WI38 (cell line): Measurements from ENCODE around the gene ARHGAP24.

Experiments
- H3K4me3 ChIP-seq: 2 replicates; pipeline ENCODE4 v1.5.1; 2011; ENCODE audit warnings: low read depth, mild to moderate bottlenecking, control low read depth, low read length
- CTCF ChIP-seq: IDR thresholded peaks from 2 replicates; pipeline ENCODE4 v1.5.1; 2012; ENCODE audit warnings: low read depth, mild to moderate bottlenecking, control low read depth, low read length

ARHGAP24 gene

GRCh38 chr4:85821688-85822455, 346.9 kb downstream of the ARHGAP24 start:
- H3K4me3 ChIP-seq, result no peak overlapping the region
- no peak for TF ChIP-seq CTCF

- no peak overlapping the region for H3K4me3 ChIP-seq
- TF ChIP-seq CTCF, result no peak
Observed at GRCh38 chr4:85823295-85823694, 348.3 kb downstream of the ARHGAP24 start.

GRCh38 chr4:85824166-85824945, 349.4 kb downstream of the ARHGAP24 start:
- no peak overlapping the region for H3K4me3 ChIP-seq

GRCh38 chr4:85826060-85826678, 351.2 kb downstream of the ARHGAP24 start:
- H3K4me3 ChIP-seq, result no peak overlapping the region
- no peak for TF ChIP-seq CTCF

More at GRCh38 chr4:85824166-85824945, 349.4 kb downstream of the ARHGAP24 start:
- TF ChIP-seq CTCF, result no peak

GRCh38 chr4:85828027-85828890, 353.3 kb downstream of the ARHGAP24 start:
- no peak for TF ChIP-seq CTCF
- H3K4me3 ChIP-seq, result no peak overlapping the region

- H3K4me3 ChIP-seq, result no peak overlapping the region
- TF ChIP-seq CTCF, result no peak
Observed at GRCh38 chr4:85829276-85830051, 354.5 kb downstream of the ARHGAP24 start.
